Neuronal stem cell (in vitro differentiated cells): ENCODE measurements around the gene CFAP77.

ENCODE experiments used
- DNase-seq: peaks from one replicate; pipeline ENCODE4 v3.0.0-alpha.2; 2013; ENCODE audit warnings: low spot score
- H2AFZ ChIP-seq: one replicate; pipeline ENCODE4 v1.6.1; 2013; ENCODE audit warnings: mild to moderate bottlenecking, low read length, inconsistent platforms
- H2AK5ac ChIP-seq: 2 replicates; pipeline ENCODE4 v1.6.1; 2013; ENCODE audit warnings: low read depth, mild to moderate bottlenecking, inconsistent platforms, low read length, moderate library complexity, mixed read lengths
- H2BK120ac ChIP-seq: 2 replicates; pipeline ENCODE4 v1.6.1; 2013; ENCODE audit warnings: low read depth, mild to moderate bottlenecking, inconsistent platforms, low read length, moderate library complexity, mixed read lengths
- H2BK12ac ChIP-seq: one replicate; pipeline ENCODE4 v1.6.1; 2013; ENCODE audit warnings: low read length, inconsistent platforms
- H2BK15ac ChIP-seq: 2 replicates; pipeline ENCODE4 v1.6.1; 2013; ENCODE audit warnings: mild to moderate bottlenecking, low read length, inconsistent platforms, mixed read lengths
- H2BK5ac ChIP-seq: one replicate; pipeline ENCODE4 v1.6.1; 2013; ENCODE audit warnings: inconsistent platforms, mild to moderate bottlenecking, low read length, moderate library complexity
- H3K14ac ChIP-seq: one replicate; pipeline ENCODE4 v1.6.1; 2013; ENCODE audit warnings: low read length, inconsistent platforms
- H3K18ac ChIP-seq: 2 replicates; pipeline ENCODE4 v1.6.1; 2013; ENCODE audit warnings: low read length, inconsistent platforms
- H3K23ac ChIP-seq: 2 replicates; pipeline ENCODE4 v1.6.1; 2013; ENCODE audit warnings: low read depth, mild to moderate bottlenecking, mixed read lengths, low read length, inconsistent platforms; ENCODE audit not compliant: poor library complexity
- H3K27ac ChIP-seq: replicated peaks from 3 replicates; pipeline ENCODE4 v1.5.1; 2013; ENCODE audit warnings: low read length, inconsistent platforms
- H3K27me3 ChIP-seq, 3 experiments: 2 replicates each; pipeline ENCODE4 v1.6.1; 2013; ENCODE audit warnings: low read length in 3 of 3, mild to moderate bottlenecking in 2 of 3, inconsistent platforms in 1 of 3, low read depth in 1 of 3, mixed read lengths in 1 of 3, moderate library complexity in 1 of 3; ENCODE audit not compliant: control insufficient read depth in 3 of 3, insufficient read depth in 3 of 3
- H3K36me3 ChIP-seq, 2 donors: replicated peaks in 1 of 2; 2 replicates each; pipeline ENCODE4 v1.6.1; 2013; ENCODE audit warnings: low read length in 2 of 2; ENCODE audit not compliant: control insufficient read depth in 2 of 2, insufficient read depth in 2 of 2
- H3K4ac ChIP-seq: 2 replicates; pipeline ENCODE4 v1.6.1; 2013; ENCODE audit warnings: inconsistent platforms, mild to moderate bottlenecking, low read length, moderate library complexity
- H3K4me1 ChIP-seq, 2 donors: 1 replicate in 1 of 2; 2 replicates in 1 of 2; pipeline ENCODE4 v1.6.1; 2013; ENCODE audit warnings: low read length in 2 of 2, low read depth in 1 of 2; ENCODE audit not compliant: control insufficient read depth in 2 of 2, insufficient read depth in 1 of 2
- H3K4me2 ChIP-seq: one replicate; pipeline ENCODE4 v1.6.1; 2013; ENCODE audit warnings: mild to moderate bottlenecking, low read length, inconsistent platforms; ENCODE audit not compliant: insufficient read depth, poor library complexity, severe bottlenecking
- H3K4me3 ChIP-seq, 2 donors: 2 replicates each; pipeline ENCODE4 v1.5.1; 2013; ENCODE audit warnings: low read length in 2 of 2, mild to moderate bottlenecking in 2 of 2, inconsistent platforms in 1 of 2, moderate library complexity in 1 of 2
- H3K79me1 ChIP-seq: one replicate; pipeline ENCODE4 v1.6.1; 2013; ENCODE audit warnings: low read depth, mild to moderate bottlenecking, inconsistent platforms, low read length, moderate library complexity
- H3K9ac ChIP-seq: one replicate; pipeline ENCODE4 v1.6.1; 2013; ENCODE audit warnings: mild to moderate bottlenecking, low read depth, low read length, inconsistent platforms; ENCODE audit not compliant: poor library complexity
- H3K9me3 ChIP-seq, 2 donors: replicated peaks in 1 of 2; 2 replicates each; pipeline versions ENCODE3 to v1.6.1; 2013; ENCODE audit warnings: low read length in 2 of 2, mild to moderate bottlenecking in 2 of 2, inconsistent platforms in 1 of 2, low read depth in 1 of 2, mixed read lengths in 1 of 2, moderate library complexity in 1 of 2; ENCODE audit not compliant: control insufficient read depth in 2 of 2, insufficient read depth in 1 of 2
- H4K8ac ChIP-seq: one replicate; pipeline ENCODE4 v1.6.1; 2013; ENCODE audit warnings: low read depth, mild to moderate bottlenecking, inconsistent platforms, low read length, moderate library complexity
- H4K91ac ChIP-seq: one replicate; pipeline ENCODE4 v1.6.1; 2013; ENCODE audit warnings: low read length, low read depth, mild to moderate bottlenecking, inconsistent platforms; ENCODE audit not compliant: poor library complexity
- WGBS, 2 donors: extraction: QIAGEN DNeasy Blood & Tissue Kit; methylation state at CpG; one replicate each; pipeline ENCODE4 v1.1.7; 2013; ENCODE audit warnings: missing lambda C conversion rate in 2 of 2, mixed read lengths in 1 of 2; ENCODE audit not compliant: insufficient read length in 2 of 2, insufficient replicate concordance in 1 of 2; ENCODE audit errors: extremely low coverage in 2 of 2; 5-methylcytosine and 5-hydroxymethylcytosine counted together

CFAP77 gene

GRCh38 chr9:132596200-132596599, 186.2 kb downstream of the CFAP77 start:
- H3K23ac ChIP-seq, result no peak overlapping the region
- no peak overlapping the region for H3K18ac ChIP-seq
- DNase-seq, result no peak
- no peak overlapping the region for H3K4me3 ChIP-seq
- H2AK5ac ChIP-seq, result no peak overlapping the region
- peaks cover 15 to 72% of the 10 kb centered on the region in 2 donors for H3K36me3 ChIP-seq
- H3K4ac ChIP-seq, result no peak overlapping the region
- peaks cover 0 to 9% (median 8%) of the 10 kb centered on the region in 3 experiments for H3K27me3 ChIP-seq
- no peak overlapping the region for H2BK120ac ChIP-seq
- no peak overlapping the region for H2BK12ac ChIP-seq
- no peak overlapping the region for H2AFZ ChIP-seq
- no CpG with 5 or more reads among the region's 3 CpGs for WGBS, 2 donors
- no peaks in the 10 kb centered on the region for H3K79me1 ChIP-seq
- no peak overlapping the region for H4K8ac ChIP-seq
- H3K14ac ChIP-seq, result no peak overlapping the region
- peaks cover 6 to 14% of the 10 kb centered on the region in 2 donors for H3K4me1 ChIP-seq
- H2BK5ac ChIP-seq, result no peak overlapping the region
- H3K4me2 ChIP-seq, result no peak overlapping the region
- no peak overlapping the region for H3K27ac ChIP-seq
- no peak overlapping the region for H4K91ac ChIP-seq
- no peaks in the 10 kb centered on the region for H3K9me3 ChIP-seq
- no peak overlapping the region for H3K9ac ChIP-seq
- H2BK15ac ChIP-seq, result no peak overlapping the region

GRCh38 chr9:132597073-132597775, 187.2 kb downstream of the CFAP77 start:
- H2BK120ac ChIP-seq, result no peak overlapping the region
- H3K27me3 ChIP-seq, result peaks cover 0 to under 1% (median 0%) of the 10 kb centered on the region in 3 experiments
- H2AFZ ChIP-seq, result no peak overlapping the region
- H3K4me1 ChIP-seq, result peaks cover 0 to 5% of the 10 kb centered on the region in 2 donors
- no peak overlapping the region for H2BK12ac ChIP-seq
- H3K9me3 ChIP-seq, result no peaks in the 10 kb centered on the region
- no CpG with 5 or more reads among the region's 16 CpGs for WGBS, 2 donors
- H2AK5ac ChIP-seq, result no peak overlapping the region
- H3K14ac ChIP-seq, result no peak overlapping the region
- H4K8ac ChIP-seq, result no peak overlapping the region
- H3K4me2 ChIP-seq, result no peak overlapping the region
- H2BK15ac ChIP-seq, result no peak overlapping the region
- no peak overlapping the region for H2BK5ac ChIP-seq
- H3K4me3 ChIP-seq, result peak overlapping the region in 1 of 2 donors; percentile 15
- H4K91ac ChIP-seq, result no peak overlapping the region
- peaks cover 19 to 80% of the 10 kb centered on the region in 2 donors for H3K36me3 ChIP-seq
- H3K27ac ChIP-seq, result no peak overlapping the region
- H3K23ac ChIP-seq, result no peak overlapping the region
- H3K4ac ChIP-seq, result no peak overlapping the region
- no peak for DNase-seq
- H3K9ac ChIP-seq, result peak overlapping the region; percentile 21
- H3K79me1 ChIP-seq, result no peaks in the 10 kb centered on the region
- no peak overlapping the region for H3K18ac ChIP-seq

GRCh38 chr9:132600326-132600984, 190.4 kb downstream of the CFAP77 start:
- no CpG with 5 or more reads among the region's 12 CpGs for WGBS, 2 donors
- Histone ChIP-seq H2AFZ (no peak overlapping the region), H4K91ac (no peak overlapping the region), H4K8ac (no peak overlapping the region), H3K4ac (no peak overlapping the region), H2BK12ac (no peak overlapping the region), H2BK120ac (no peak overlapping the region), H3K9me3 (no peaks in the 10 kb centered on the region), H3K36me3 (peaks cover 19 to 80% of the 10 kb centered on the region in 2 donors), H2BK15ac (no peak overlapping the region), H3K27me3 (no peaks in the 10 kb centered on the region), H3K4me2 (no peak overlapping the region), H3K14ac (no peak overlapping the region), H3K9ac (no peak overlapping the region), H3K27ac (no peak overlapping the region), H2AK5ac (no peak overlapping the region), H2BK5ac (no peak overlapping the region), H3K4me1 (peaks cover 0 to 7% of the 10 kb centered on the region in 2 donors), H3K4me3 (no peak overlapping the region), H3K18ac (no peak overlapping the region), H3K23ac (no peak overlapping the region), H3K79me1 (no peaks in the 10 kb centered on the region)
- no peak for DNase-seq

- no peak for DNase-seq
- Histone ChIP-seq H3K9ac (no peak overlapping the region), H3K4me3 (no peak overlapping the region), H3K18ac (no peak overlapping the region), H2AFZ (no peak overlapping the region), H2BK5ac (no peak overlapping the region), H3K4ac (no peak overlapping the region), H3K4me2 (no peak overlapping the region), H3K4me1 (peaks cover 0 to 10% of the 10 kb centered on the region in 2 donors), H3K27me3 (no peaks in the 10 kb centered on the region), H3K79me1 (no peaks in the 10 kb centered on the region), H3K9me3 (no peaks in the 10 kb centered on the region), H3K27ac (no peak overlapping the region), H4K8ac (no peak overlapping the region), H2BK120ac (no peak overlapping the region), H3K14ac (no peak overlapping the region), H4K91ac (no peak overlapping the region), H2BK12ac (no peak overlapping the region), H2AK5ac (no peak overlapping the region), H3K23ac (no peak overlapping the region), H3K36me3 (peaks cover 17 to 80% of the 10 kb centered on the region in 2 donors), H2BK15ac (no peak overlapping the region)
- no CpG with 5 or more reads among the region's 3 CpGs for WGBS, 2 donors
These were observed 192.2 kb downstream of the CFAP77 start for GRCh38 chr9:132602207-132602606.
